ENCODE results near the gene COL8A1.

The COL8A1 gene

GRCh38 chr3:99663977-99664376 is 25.6 kb downstream of the COL8A1 start:
- no peak for TF ChIP-seq CTCF (conservative IDR thresholded peaks at IDR 0.05; ENCODE audit: control insufficient read depth, insufficient read depth, low read depth, low read length)
- H3K4me3 ChIP-seq (ENCODE audit: control insufficient read depth, low read depth, low read length) = no peak overlapping the region

GRCh38 chr3:99665017-99665416 is 26.6 kb downstream of the COL8A1 start:
- no peak for TF ChIP-seq CTCF (conservative IDR thresholded peaks at IDR 0.05; ENCODE audit: control insufficient read depth, insufficient read depth, low read depth, low read length)
- no peak for DNase-seq (ENCODE audit: low read depth)
- H3K4me3 ChIP-seq (ENCODE audit: control insufficient read depth, low read depth, low read length) = no peak overlapping the region

More at GRCh38 chr3:99663977-99664376, 25.6 kb downstream of the COL8A1 start:
- no peak for DNase-seq (ENCODE audit: low read depth)

- H3K4me3 ChIP-seq (ENCODE audit: control insufficient read depth, low read depth, low read length) = no peak overlapping the region
- peak; percentile 65 for DNase-seq (ENCODE audit: low read depth)
- TF ChIP-seq CTCF (conservative IDR thresholded peaks at IDR 0.05; ENCODE audit: control insufficient read depth, insufficient read depth, low read depth, low read length) = no peak
Measured at GRCh38 chr3:99666201-99666600, 27.8 kb downstream of the COL8A1 start.

GRCh38 chr3:99668044-99668443 is 29.6 kb downstream of the COL8A1 start:
- no peak for DNase-seq (ENCODE audit: low read depth)
- TF ChIP-seq CTCF (conservative IDR thresholded peaks at IDR 0.05; ENCODE audit: control insufficient read depth, insufficient read depth, low read depth, low read length) = no peak
- H3K4me3 ChIP-seq (ENCODE audit: control insufficient read depth, low read depth, low read length) = no peak overlapping the region

- no peak overlapping the region for H3K4me3 ChIP-seq (ENCODE audit: control insufficient read depth, low read depth, low read length)
- DNase-seq (ENCODE audit: low read depth) = peak; percentile 79
- no peak for TF ChIP-seq CTCF (conservative IDR thresholded peaks at IDR 0.05; ENCODE audit: control insufficient read depth, insufficient read depth, low read depth, low read length)
Measured at GRCh38 chr3:99669879-99670555, 31.6 kb downstream of the COL8A1 start.

GRCh38 chr3:99670556-99670950 is 32.2 kb downstream of the COL8A1 start:
- no peak for TF ChIP-seq CTCF (conservative IDR thresholded peaks at IDR 0.05; ENCODE audit: control insufficient read depth, insufficient read depth, low read depth, low read length)
- no peak for DNase-seq (ENCODE audit: low read depth)
- no peak overlapping the region for H3K4me3 ChIP-seq (ENCODE audit: control insufficient read depth, low read depth, low read length)

Measured in fibroblast of mammary gland (primary cell).